CD4-positive, alpha-beta T cell treated with Interleukin-6 for 4 hours (primary cell): Measurements from ENCODE around the gene FOXP1.
A peak's percentile ranks its signal among the peaks of the same experiment; 100 is the strongest.

ENCODE experiments used
- DNase-seq: peaks from one replicate; pipeline ENCODE4 v3.0.0-alpha.2; 2020; ENCODE audit warnings: mixed read lengths

The FOXP1 gene

GRCh38 chr3:71300951-71301393 is 282.6 kb downstream of the FOXP1 start:
- DNase-seq = no peak

- DNase-seq = peak; percentile 40
Measured at GRCh38 chr3:71299160-71299559, 284.4 kb downstream of the FOXP1 start.

- DNase-seq = no peak
Measured at GRCh38 chr3:71294919-71295318, 288.6 kb downstream of the FOXP1 start.

- no peak for DNase-seq
Measured at GRCh38 chr3:71290301-71290700, 293.2 kb downstream of the FOXP1 start.

GRCh38 chr3:71288269-71288930 is 295.1 kb downstream of the FOXP1 start:
- DNase-seq = no peak

GRCh38 chr3:71285086-71285485 is 298.4 kb downstream of the FOXP1 start:
- DNase-seq = no peak

- DNase-seq = no peak
Measured at GRCh38 chr3:71282976-71283375, 300.6 kb downstream of the FOXP1 start.

GRCh38 chr3:71281280-71281679 is 302.2 kb downstream of the FOXP1 start:
- DNase-seq = no peak

GRCh38 chr3:71277341-71277740 is 306.2 kb downstream of the FOXP1 start:
- DNase-seq = no peak

GRCh38 chr3:71276531-71276930 is 307.0 kb downstream of the FOXP1 start:
- DNase-seq = no peak

- no peak for DNase-seq
Measured at GRCh38 chr3:71273453-71273852, 310.1 kb downstream of the FOXP1 start.

- DNase-seq = no peak
Measured at GRCh38 chr3:71271596-71271995, 311.9 kb downstream of the FOXP1 start.

- DNase-seq = peak; percentile 42
Measured at GRCh38 chr3:71269906-71270305, 313.6 kb downstream of the FOXP1 start.

GRCh38 chr3:71268462-71268999 is 315.0 kb downstream of the FOXP1 start:
- no peak for DNase-seq

GRCh38 chr3:71266875-71267274 is 316.7 kb downstream of the FOXP1 start:
- no peak for DNase-seq

GRCh38 chr3:71265365-71265915 is 318.1 kb downstream of the FOXP1 start:
- no peak for DNase-seq

- no peak for DNase-seq
Measured at GRCh38 chr3:71264840-71265239, 318.7 kb downstream of the FOXP1 start.

- no peak for DNase-seq
Measured at GRCh38 chr3:71262364-71263265, 320.9 kb downstream of the FOXP1 start.

- DNase-seq = no peak
Measured at GRCh38 chr3:71260782-71261181, 322.7 kb downstream of the FOXP1 start.

- no peak for DNase-seq
Measured at GRCh38 chr3:71258526-71258925, 325.0 kb downstream of the FOXP1 start.

GRCh38 chr3:71258116-71258515 is 325.4 kb downstream of the FOXP1 start:
- DNase-seq = peak; percentile 32

GRCh38 chr3:71255498-71255897 is 328.0 kb downstream of the FOXP1 start:
- DNase-seq = no peak

- no peak for DNase-seq
Measured at GRCh38 chr3:71254281-71255057, 329.1 kb downstream of the FOXP1 start.
